Stimulated activated CD4-positive, alpha-beta T cell treated with anti-CD3 and anti-CD28 coated beads, Interleukin-1b, Interleukin-23, amount 100 ng/mL, for 24 hours (primary cell): ENCODE measurements around the gene TCN2.
"Not testable (repeated sequence)": the region's sequence is repeated elsewhere in the genome, so short reads cannot be mapped to it uniquely, and the experiment has no call there.

Experiments used
- DNase-seq, 4 experiments: peaks; one replicate each; pipeline ENCODE4 v3.0.0-alpha.2; 2020; ENCODE audit warnings: low read depth in 4 of 4, low spot score in 1 of 4

TCN2 gene

GRCh38 chr22:30643055-30643875 is 36.3 kb downstream of the TCN2 start:
- DNase-seq, result no peak

GRCh38 chr22:30646518-30647160 is 39.7 kb downstream of the TCN2 start:
- no peak for DNase-seq

GRCh38 chr22:30647536-30647935 is 40.6 kb downstream of the TCN2 start:
- DNase-seq, result no peak

DNA sequence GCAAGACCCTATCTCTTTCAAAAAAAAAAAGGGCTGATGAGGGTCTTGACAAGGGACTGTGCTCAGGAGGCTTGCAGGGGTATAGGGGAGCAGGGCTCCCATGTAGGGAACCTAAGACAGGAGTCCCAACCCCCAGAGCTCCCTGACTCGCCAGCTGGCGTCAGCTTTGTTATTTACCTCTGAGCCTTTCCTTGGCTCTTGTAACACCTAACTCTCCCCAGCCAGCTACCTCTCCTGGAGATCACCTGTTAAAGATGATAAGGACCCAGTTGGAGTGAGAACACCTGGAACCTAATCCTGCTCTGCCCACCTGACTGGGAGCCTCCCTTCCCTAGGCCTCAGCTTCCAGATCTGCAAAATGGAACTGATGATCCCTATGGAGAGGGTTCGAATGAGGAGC is 41.9 kb downstream of the TCN2 start:
- no peak for DNase-seq

- DNase-seq, result peak; percentile 55 to 90 (median 73)
Observed at GRCh38 chr22:30649430-30650007, 42.5 kb downstream of the TCN2 start.

DNA sequence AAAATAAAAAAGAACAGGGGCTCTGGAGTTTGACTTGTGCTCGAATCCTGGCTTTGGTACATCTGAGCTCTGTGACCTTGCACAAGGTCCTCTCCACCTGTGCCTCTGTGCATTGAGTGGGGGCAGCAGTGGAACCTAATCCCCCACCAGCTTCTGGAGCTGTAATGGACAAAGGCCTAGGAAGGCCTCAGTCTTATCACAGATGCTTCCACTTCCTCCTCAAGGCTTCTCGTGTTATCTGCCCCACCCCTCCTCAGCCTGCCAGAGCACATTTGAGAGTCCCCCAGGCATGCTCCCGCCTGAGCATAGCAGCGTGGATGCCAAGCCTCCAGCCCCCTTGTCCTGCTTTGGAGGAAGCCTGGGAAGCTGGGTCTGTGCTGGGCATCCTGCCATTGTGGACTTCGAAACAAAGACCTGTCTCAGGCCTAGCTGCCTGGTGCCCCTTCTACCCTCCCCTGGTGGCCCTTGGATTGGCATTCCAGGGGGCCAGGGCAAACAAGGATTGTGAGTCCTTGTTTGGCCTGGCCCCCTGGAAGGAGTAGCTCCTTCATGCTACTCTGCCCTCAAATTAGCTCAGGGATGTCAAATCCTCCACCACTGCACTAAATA is 43.6 kb downstream of the TCN2 start:
- no peak for DNase-seq

DNA sequence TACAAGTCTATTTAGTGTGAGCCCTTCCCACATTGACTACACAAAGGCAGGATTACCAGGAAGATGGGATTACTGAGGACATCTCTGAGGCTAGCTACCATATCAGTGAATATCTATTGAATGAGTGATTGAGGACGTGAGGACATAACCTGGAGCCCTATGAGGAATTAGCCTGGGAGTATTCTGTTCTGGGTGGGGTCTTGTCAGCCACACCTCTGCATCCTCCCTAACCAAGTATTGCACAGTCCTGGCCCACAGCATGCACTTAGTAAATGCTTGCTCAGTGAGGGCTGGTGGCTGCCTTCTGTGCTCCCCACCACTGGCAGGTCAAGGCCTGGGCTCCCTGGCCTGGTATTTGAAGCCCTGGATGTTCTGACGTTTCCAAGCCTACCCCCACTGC is 45.9 kb downstream of the TCN2 start:
- no peak for DNase-seq

GRCh38 chr22:30654361-30654760 is 47.4 kb downstream of the TCN2 start:
- DNase-seq, result no peak

DNA sequence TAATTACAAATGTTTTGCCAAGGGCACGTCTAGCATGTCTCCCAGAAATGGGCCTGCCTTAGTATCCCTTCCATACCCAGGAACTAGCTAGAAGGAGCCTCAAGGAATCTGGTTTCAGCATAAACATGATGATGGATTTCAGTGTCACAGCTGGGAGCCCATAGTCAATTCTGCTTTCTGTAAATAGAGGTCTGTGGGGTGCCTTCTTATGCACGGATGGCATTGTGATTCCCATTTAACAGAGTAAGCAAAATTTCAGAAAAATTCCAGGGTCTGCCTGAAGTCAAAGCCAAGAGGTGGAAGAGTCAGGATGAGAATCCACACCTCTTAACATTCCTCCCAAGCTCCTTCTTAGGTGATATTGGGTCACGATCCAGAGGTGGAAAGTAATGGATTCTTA is 48.6 kb downstream of the TCN2 start:
- no peak for DNase-seq

DNA sequence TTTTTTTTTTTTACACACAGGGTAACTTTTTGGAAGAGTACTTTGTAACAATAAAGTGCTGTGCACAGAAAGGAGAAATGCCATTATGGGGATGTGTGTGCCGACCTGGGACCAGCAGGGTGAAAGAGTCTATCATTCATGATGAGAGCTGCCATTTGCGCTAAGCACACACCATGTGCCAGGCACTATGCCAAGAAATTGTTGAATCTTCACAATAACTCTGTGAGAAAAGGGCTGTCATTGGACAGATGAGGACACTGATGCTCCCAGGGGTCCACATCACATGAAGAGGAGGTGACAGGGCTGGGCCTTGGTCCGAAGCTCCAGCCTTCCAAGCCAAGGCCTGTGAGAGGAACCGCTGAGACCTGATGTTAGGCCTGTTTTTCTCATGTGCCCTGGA is 55.1 kb downstream of the TCN2 start:
- no peak for DNase-seq

GRCh38 chr22:30664798-30665197 is 57.8 kb downstream of the TCN2 start:
- no peak for DNase-seq

- DNase-seq, result no peak
Observed at GRCh38 chr22:30665266-30665665, 58.3 kb downstream of the TCN2 start.

DNA sequence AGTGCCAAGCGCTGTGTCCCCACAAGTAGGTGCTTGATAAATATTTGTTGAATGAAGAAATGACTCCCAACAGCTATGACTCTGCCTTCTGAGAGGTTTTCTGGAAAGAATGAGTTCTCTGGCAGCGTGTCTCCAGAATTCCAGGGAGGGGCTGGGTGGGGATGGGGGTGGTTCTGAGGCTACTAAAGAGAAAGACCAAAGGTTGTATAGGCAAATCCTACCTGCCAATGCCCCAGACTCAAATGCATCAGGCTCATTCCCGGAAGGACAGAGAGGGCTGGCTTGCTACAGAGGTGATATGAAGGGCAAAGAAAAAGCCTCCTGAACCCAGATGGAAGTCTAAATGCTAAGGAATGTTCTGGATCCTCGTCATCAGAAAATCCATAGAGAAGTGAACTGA is 58.8 kb downstream of the TCN2 start:
- DNase-seq, result no peak

DNA sequence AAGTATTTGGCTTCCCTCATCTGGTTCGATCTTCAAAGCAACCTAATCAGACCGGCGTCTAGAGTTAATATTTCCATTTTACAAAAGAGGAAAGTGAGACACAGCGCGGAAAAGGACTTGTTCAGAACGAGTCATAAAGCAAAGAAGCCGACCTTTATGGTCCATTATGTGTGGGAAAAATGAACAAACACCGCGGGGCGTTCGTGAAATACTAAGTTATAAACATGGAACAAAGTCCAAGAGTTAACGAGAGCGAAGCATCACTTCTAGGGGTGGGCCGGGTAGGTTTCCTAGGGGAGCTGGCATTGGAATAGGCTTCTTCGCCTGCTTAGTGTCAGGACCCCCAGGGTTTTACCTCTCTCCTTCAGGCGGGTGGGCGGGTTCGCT is 60.1 kb downstream of the TCN2 start:
- DNase-seq, result peak in 1 of 4 experiments; percentile 1

DNA sequence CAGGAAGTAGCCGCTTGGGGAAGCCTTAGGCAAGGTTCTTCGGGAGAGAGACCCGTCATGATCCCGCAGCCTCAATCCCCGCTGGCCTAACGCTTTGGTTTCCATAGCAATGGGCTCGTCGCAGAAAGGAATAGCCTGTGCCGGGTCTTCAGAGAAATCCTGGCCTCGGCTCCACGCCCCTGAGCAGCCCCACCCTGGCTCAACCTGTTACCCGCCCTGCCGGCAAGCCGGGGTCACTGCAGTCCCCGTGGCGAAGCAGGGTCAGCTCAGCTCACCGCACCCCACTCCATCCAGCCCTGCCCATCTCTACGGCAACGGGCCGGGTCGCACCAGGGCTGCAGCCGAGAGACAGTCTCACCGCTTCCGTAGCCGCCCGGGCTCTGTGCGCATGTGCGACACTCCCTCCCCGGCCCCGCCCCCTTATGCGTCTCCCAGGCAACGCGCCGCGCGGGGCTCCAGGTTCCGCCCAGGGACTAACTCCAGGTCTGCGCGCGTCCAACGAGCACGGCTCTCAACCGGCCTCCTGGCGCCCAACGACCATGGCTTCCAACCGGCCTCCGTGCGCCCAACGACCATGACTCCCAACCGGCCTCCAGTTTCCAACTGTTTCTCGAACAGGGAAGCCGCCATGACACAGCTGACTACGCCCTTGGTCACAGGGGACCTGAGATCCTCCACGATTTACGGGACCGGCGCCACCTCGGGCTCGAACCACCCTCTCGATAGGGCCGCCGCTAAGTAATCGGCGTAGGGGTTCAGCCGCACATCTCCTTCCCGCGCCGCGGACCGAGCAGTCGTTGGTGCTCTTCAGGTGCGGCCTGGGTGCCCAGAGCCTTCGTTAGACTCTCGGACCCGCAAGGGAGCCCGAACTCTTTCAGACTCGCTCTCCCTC is 60.8 kb downstream of the TCN2 start, which contains the start of gene DUSP18:
Gene DUSP18, minus strand, starts transcription at position 382 of the 892 bp plus-strand sequence. CDS start 3,872 bp downstream, outside the sequence.
- peak; percentile 86 to 93 (median 90) for DNase-seq

DNA sequence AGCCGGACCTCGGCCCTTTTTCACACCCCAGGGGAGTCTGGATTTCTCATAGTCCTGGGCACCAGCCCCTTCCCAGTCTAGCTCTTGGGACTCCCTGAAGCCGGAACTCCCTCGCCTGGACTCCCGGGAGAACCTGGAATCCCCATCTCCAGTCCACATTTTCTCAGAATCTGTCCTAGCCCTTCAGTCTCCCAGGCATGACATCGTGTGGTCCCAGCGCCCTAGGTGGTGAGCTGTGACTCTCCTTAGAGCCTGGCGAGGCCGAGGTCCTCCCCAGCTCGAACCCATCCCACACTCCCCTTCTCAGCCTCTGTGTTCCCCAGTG is 61.4 kb downstream of the TCN2 start:
- no peak for DNase-seq

GRCh38 chr22:30671071-30671470 is 64.1 kb downstream of the TCN2 start:
- DNase-seq, result no peak

DNA sequence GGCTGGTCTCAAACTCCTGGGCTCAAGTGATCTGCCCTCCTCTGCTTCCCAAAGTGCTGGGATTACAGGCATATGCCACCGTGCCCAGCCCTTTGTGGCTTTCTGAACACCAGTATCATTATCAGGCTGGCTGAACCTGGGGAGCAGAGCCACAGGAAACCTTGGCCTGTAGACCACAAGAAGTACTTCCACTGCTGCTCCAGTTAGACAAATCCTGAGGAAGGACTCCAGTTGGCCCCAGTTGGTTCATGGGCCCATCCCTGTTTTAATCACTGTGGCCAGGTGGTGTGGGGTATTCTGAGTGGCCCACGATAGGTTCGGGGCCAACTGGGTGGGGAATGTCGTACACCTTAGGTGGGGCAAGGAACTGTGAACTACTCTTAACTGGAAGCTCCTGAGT is 66.2 kb downstream of the TCN2 start:
- DNase-seq, result no peak

DNA sequence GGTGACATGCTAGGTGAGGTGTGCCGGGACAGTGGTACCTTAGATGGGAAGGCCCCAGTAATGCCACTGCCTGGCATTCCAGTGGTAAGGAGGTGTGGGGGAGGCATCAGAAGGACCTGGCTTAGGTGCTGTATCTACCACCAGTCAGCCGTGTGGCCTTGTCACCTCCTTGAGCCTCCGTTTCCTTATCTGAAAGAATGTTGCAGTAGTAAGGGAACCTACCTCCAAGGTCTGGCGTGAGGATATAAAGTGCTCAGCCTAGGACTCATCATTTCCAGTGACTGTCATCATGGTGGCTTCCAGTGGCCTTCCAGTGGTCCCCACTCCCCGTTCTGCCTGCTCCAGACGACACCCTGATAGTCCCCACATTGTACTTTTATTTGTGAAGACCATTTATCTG is 67.5 kb downstream of the TCN2 start:
- DNase-seq, result no peak

GRCh38 chr22:30675436-30675835 is 68.5 kb downstream of the TCN2 start:
- no peak for DNase-seq

- not testable (repeated sequence) for DNase-seq
Observed at GRCh38 chr22:30676565-30676964, 69.6 kb downstream of the TCN2 start.
